Measurements from ENCODE around the gene MEGF6.

MEGF6 gene

DNA sequence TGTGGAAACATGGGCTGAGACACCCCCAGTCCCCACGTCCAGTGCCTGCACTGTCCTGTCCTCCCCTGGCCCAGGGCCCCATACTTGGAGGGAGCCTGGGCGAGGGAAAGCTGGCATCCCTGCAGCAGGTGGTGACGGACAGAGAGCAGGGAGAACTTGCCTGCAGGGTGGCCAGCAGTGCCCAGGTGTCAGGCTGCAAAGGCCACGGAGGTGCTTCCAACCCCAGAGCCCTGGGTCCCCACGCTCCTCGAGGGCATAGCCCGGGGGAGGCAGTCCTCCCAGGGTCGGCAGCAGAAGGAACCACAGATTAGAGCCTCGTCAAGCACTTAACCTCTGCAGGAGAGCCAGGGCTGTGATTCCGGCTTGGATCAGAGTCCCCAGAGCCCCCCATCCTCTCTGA, 79.4 kb downstream of the MEGF6 start:
- H3K4me3 ChIP-seq: peak overlapping the region; percentile 86

DNA sequence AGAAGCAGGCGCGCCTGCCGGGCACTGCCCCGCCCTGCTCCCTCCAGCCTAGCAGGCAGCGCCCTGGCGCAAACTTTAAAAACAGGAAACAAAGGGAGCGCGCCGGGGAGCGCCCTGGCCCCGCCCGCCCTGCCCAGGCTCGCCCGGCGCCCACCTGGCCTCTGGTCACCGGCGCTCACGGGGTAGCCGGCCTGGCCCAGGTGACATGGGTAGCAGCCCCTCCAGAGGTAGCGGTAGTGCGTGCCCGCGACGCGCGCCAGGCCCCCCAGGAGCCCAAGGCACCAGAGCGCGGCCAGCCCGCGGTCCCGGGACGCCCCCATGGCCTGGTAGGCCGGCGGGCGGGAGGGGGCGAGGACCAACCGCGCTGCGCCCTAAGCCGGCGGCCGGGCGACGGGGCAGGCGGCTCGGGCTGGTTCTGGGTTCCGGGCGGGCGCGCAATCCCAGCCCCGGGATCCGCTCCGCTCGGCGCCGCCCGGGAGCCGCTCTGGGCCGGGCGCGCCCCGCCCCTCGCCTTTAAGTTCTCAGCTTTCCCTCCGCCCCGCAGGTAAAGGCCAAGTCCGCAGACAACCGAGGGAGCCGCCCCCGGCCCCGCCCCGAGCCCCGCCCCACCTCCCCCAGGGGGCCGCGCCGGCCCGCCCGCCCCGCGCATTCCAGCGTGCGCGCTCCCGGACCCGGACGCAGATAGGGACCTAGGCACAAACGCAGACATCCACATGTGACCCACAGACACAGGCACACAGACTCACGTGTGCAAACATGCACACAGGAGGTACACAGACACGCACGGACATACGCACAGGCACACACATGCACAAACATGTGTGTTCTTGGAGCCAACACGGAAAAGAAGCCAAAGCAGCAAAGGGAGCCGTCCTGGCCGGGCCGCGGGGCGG, 80.1 kb downstream of the MEGF6 start:
- TF ChIP-seq, protein P1, sequence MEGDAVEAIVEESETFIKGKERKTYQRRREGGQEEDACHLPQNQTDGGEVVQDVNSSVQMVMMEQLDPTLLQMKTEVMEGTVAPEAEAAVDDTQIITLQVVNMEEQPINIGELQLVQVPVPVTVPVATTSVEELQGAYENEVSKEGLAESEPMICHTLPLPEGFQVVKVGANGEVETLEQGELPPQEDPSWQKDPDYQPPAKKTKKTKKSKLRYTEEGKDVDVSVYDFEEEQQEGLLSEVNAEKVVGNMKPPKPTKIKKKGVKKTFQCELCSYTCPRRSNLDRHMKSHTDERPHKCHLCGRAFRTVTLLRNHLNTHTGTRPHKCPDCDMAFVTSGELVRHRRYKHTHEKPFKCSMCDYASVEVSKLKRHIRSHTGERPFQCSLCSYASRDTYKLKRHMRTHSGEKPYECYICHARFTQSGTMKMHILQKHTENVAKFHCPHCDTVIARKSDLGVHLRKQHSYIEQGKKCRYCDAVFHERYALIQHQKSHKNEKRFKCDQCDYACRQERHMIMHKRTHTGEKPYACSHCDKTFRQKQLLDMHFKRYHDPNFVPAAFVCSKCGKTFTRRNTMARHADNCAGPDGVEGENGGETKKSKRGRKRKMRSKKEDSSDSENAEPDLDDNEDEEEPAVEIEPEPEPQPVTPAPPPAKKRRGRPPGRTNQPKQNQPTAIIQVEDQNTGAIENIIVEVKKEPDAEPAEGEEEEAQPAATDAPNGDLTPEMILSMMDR (IDR thresholded peaks at IDR 0.05): no peak
- H3K4me3 ChIP-seq: peak overlapping the region; percentile 86
- DNase-seq (ENCODE audit: low spot score): peak; percentile 87
- H3K27ac ChIP-seq: peak overlapping the region; percentile 77 to 93

More for the DNA sequence above, 79.4 kb downstream of the MEGF6 start:
- H3K27ac ChIP-seq: peak overlapping the region; percentile 77 to 93
- TF ChIP-seq, protein P1 (IDR thresholded peaks at IDR 0.05): no peak
- no peak for DNase-seq (ENCODE audit: low spot score)

DNA sequence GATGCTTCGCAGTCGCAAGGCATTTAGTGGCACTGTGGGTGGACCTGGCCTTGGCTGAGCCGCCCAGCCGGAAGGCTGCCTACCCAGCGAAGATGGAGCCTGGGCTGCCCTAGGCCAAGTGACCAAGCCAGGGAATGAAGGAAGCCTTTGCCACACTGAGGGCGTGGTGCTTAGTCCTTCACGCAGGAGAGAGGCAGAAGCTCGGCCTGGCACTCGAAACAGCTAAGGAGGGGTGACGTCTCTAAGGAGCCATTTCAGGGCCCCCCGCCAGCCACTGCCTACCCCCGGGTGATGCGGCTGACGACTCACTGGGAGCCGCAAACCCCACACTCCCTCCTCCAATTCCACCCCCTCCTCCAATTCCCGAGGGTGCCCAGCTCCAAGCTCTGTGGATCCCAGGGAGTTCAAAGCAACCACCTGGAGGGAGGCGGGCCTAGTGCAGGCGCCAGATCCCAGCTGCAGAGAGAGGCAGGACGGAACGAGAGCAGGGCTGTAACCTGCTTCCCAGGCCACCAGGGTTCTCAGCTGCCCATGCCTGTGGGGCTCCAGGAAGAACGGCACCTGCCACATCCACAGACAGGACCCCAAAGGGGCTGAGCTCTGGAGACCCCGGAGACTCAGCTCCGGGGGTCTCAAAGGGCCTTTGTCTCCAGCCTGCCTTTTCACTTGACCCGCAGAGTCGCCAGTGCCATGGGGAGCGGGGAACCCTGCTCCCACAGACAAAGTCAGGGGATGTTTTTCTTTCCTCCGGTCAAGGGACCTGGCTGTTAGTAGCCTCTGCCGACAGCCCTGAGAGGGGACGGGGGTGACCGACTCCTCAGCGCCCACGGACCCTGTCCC, 81.0 kb downstream of the MEGF6 start:
- TF ChIP-seq, protein P1 (IDR thresholded peaks at IDR 0.05): no peak
- Histone ChIP-seq H3K4me3 (peak overlapping the region; percentile 86), H3K27ac (peak overlapping the region; percentile 77 to 93)
- DNase-seq (ENCODE audit: low spot score): no peak

DNA sequence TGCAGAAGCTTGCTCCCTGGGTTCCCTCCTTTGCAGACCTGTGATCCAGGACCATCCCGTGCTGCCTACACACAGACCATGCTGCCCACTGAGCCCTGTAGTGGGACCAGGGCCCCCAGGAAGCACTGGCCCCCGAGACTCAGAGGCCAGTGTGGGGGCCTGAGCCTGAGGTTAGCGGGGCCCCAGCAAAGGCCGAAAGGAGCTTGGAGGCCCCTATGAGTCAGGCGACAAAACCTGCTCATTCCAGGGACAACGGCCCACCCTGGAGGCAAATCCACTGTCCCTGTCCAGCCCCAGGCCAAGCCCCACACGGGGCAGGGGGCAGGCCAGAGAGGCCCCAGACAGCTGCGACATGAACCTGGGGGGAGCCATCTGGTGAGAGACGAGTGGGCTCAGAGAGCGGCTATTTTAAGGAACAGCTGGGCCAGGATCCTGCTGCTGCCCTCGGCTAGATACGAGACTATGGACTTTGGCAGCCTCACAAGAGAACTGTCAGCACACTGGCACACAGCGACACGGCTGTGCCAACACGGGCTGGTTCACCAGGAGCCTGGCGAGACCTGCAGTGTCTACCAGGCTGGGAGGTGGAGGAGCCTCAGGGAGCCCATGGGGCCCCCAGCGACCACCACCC, 82.1 kb downstream of the MEGF6 start:
- DNase-seq (ENCODE audit: low spot score): peak; percentile 90
- Histone ChIP-seq H3K27ac (peak overlapping the region; percentile 77 to 93), H3K4me3 (peak overlapping the region; percentile 86)
- TF ChIP-seq, protein P1 (IDR thresholded peaks at IDR 0.05): no peak

DNA sequence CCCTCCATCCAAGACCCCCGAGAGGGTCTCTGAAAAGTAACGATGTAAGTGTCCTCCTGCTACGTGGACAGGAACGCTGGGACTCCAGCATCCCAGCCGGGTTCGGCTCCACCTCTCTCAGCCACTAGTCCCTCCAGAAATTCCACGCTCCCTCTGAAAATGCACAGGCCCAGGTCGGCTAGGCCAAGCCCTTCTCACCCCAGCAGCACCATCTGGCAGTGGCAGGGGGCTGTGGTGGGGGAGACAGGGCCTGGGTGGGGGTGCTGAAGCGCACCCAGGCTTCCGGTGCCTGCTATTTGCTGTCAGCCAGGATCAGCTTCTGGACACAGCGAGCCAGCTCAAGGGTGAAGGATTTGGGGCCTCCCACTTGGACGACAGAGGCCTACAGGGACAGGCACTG, 83.5 kb downstream of the MEGF6 start:
- TF ChIP-seq, protein P1 (IDR thresholded peaks at IDR 0.05): no peak
- peak overlapping the region in 1 of 2 donors; percentile 93 for H3K27ac ChIP-seq
- DNase-seq (ENCODE audit: low spot score): no peak
- H3K4me3 ChIP-seq: peak overlapping the region; percentile 86

DNA sequence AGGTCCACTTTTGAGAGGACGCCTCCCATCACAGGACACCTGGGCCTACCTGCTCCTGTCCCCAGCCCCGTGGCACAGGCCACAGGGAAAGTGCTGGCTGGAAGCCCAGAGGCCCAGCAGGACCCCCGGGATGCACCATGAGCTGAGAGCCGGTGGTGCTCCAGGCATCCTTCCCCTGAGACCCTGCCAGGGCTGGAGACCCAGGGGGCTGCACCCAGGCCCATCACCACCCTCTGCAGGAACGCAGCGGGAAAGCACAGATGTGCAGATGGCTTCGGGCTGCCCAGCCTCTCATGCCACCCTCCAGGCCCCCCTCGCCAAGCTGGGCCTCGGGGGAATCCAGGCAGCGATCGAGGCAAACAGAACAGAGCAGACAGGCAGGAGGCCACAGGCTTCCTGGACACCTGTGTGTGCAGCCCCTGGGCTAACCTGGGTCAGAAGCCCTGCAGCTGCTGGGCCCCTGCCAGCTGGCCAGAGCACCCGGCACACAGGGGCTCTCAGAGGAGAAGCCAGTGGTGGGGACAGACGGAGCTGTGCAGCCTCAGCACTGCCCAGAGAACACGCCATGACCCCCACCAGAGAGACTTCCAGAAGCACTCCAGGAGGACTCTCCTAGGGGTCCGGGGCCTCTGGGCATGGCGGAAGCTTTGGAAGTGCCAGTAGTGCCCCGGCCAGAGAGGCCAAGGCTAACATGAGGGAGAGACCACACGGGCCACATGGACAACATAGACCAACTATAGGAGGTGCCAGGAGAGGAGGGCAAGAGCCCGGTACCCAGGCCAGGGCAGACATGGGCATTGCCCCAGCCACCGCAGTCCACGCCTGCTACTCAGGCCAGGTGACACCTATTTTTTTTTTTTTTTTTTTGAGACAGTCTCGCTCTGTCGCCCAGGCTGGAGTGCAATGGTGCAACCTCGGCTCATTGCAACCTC, 85.5 kb downstream of the MEGF6 start:
- DNase-seq (ENCODE audit: low spot score): no peak
- Histone ChIP-seq H3K27ac (no peak overlapping the region), H3K4me3 (no peak overlapping the region)
- TF ChIP-seq, protein P1 (IDR thresholded peaks at IDR 0.05): no peak

All from coronary artery (tissue), 2 donors.